HepG2 (cell line): ENCODE data around the gene HSD11B1L. TPM values are rescaled to one million over a fixed set of nuclear protein-coding genes. Genes with fewer than 3 reads are reported as not detected.

Source experiments
- FIP1L1 ChIP-seq: fragments of 200-400 bp; formaldehyde crosslinking; IDR thresholded peaks from 2 replicates; pipeline ENCODE4 v1.6.1; 2018; ENCODE audit warnings: low read depth, mild to moderate bottlenecking, low read length, moderate library complexity, borderline replicate concordance; ENCODE audit not compliant: insufficient read depth
- FOXC1 ChIP-seq: sonication (generic); formaldehyde crosslinking; IDR thresholded peaks from 2 replicates; pipeline ENCODE4 v1.8.0; 2022; ENCODE audit warnings: mild to moderate bottlenecking, missing genetic modification reagents, borderline replicate concordance
- GPN1 ChIP-seq: sonication (generic); formaldehyde crosslinking; IDR thresholded peaks from 2 replicates; pipeline ENCODE4 v1.5.1; 2020; ENCODE audit warnings: missing genetic modification reagents, borderline replicate concordance
- HNRNPLL ChIP-seq: fragments of 200-400 bp; formaldehyde crosslinking; IDR thresholded peaks from 2 replicates; pipeline ENCODE4 v1.6.1; 2017; ENCODE audit warnings: mild to moderate bottlenecking, low read depth, low read length; ENCODE audit not compliant: poor library complexity, severe bottlenecking
- ISX ChIP-seq: sonication (generic); formaldehyde crosslinking; conservative IDR thresholded peaks from 2 replicates; pipeline ENCODE4 v1.5.0; 2020; ENCODE audit warnings: missing genetic modification reagents
- KLF13 ChIP-seq: sonication (generic); formaldehyde crosslinking; IDR thresholded peaks from 2 replicates; pipeline ENCODE4 v1.4.0; 2020; ENCODE audit warnings: mild to moderate bottlenecking, missing genetic modification reagents
- MBNL3 ChIP-seq: fragments of 250-450 bp; sonication (Bioruptor Pico); conservative IDR thresholded peaks from 2 replicates; pipeline ENCODE4 v1.8.0; 2022; ENCODE audit warnings: mild to moderate bottlenecking, inconsistent platforms
- MIXL1 ChIP-seq: IDR thresholded peaks from 2 replicates; pipeline ENCODE4 v1.6.1; 2016
- PAF1 ChIP-seq: IDR thresholded peaks from 2 replicates; pipeline ENCODE4 v1.6.1; 2016; ENCODE audit warnings: missing genetic modification reagents, missing compliant biosample characterization
- PHF5A ChIP-seq: IDR thresholded peaks from one replicate; pipeline ENCODE4 v1.6.1; 2018; ENCODE audit warnings: low read depth, missing genetic modification reagents; ENCODE audit not compliant: unreplicated experiment
- POLR2AphosphoS5 ChIP-seq: IDR thresholded peaks from 2 replicates; pipeline ENCODE4 v1.6.1; 2012; ENCODE audit warnings: low read depth, low read length
- POLR2G ChIP-seq: fragments of 200-400 bp; formaldehyde crosslinking; IDR thresholded peaks from 2 replicates; pipeline ENCODE4 v1.6.1; 2018; ENCODE audit warnings: mild to moderate bottlenecking, low read depth, low read length, moderate library complexity
- RAD21 ChIP-seq: fragments of 450-650 bp; formaldehyde crosslinking; IDR thresholded peaks from 2 replicates; pipeline ENCODE4 v1.5.0; 2020; ENCODE audit warnings: mild to moderate bottlenecking
- SMAD3 ChIP-seq: sonication (generic); formaldehyde crosslinking; IDR thresholded peaks from 2 replicates; pipeline ENCODE4 v1.4.0; 2020; ENCODE audit warnings: missing genetic modification reagents
- STAT6 ChIP-seq: sonication (generic); formaldehyde crosslinking; IDR thresholded peaks from 2 replicates; pipeline ENCODE4 v1.4.0; 2020; ENCODE audit warnings: missing genetic modification reagents, mild to moderate bottlenecking, borderline replicate concordance
- ZBTB38 ChIP-seq: sonication (generic); formaldehyde crosslinking; IDR thresholded peaks from 2 replicates; pipeline ENCODE4 v1.5.1; 2020; ENCODE audit warnings: mild to moderate bottlenecking, missing genetic modification reagents
- ZNF121 ChIP-seq: sonication (generic); formaldehyde crosslinking; IDR thresholded peaks from 2 replicates; pipeline ENCODE4 v1.5.0; 2020; ENCODE audit warnings: mild to moderate bottlenecking, missing genetic modification reagents
- ZNF143 ChIP-seq: sonication (generic); formaldehyde crosslinking; IDR thresholded peaks from 2 replicates; pipeline ENCODE4 v1.4.0; 2020; ENCODE audit warnings: missing genetic modification reagents
- ZNF546 ChIP-seq: sonication (generic); formaldehyde crosslinking; conservative IDR thresholded peaks from 2 replicates; pipeline ENCODE4 v1.8.1; 2023; ENCODE audit warnings: mild to moderate bottlenecking, missing genetic modification reagents
- ZNF569 ChIP-seq: sonication (generic); formaldehyde crosslinking; IDR thresholded peaks from 2 replicates; pipeline ENCODE4 v1.5.0; 2020; ENCODE audit warnings: mild to moderate bottlenecking, missing genetic modification reagents, moderate library complexity, borderline replicate concordance
- ZNF720 ChIP-seq: sonication (generic); formaldehyde crosslinking; IDR thresholded peaks from 2 replicates; pipeline ENCODE4 v1.4.0; 2020; ENCODE audit warnings: missing genetic modification reagents
- ZNF75D ChIP-seq: sonication (generic); formaldehyde crosslinking; IDR thresholded peaks from 2 replicates; pipeline ENCODE4 v1.8.1; 2023; ENCODE audit warnings: missing genetic modification reagents, mild to moderate bottlenecking, borderline replicate concordance
- ZXDC ChIP-seq: sonication (generic); formaldehyde crosslinking; IDR thresholded peaks from 2 replicates; pipeline ENCODE4 v1.5.0; 2020; ENCODE audit warnings: mild to moderate bottlenecking, missing genetic modification reagents
- polyA plus RNA-seq, 8 experiments: library from polyadenylated mRNA; depleted of rRNA in 3 of 8; stranded (reverse) in 7 of 8; unstranded in 1 of 8; fragments of >200 nt; fragmentation: Illumina TruSeq in 4 of 8; extraction: Trizol in 4 of 8; gene quantifications; 2 replicates each; pipeline versions ENCODE4 v1.2.1 to v1.2.3, GENCODE V29; 2011 to 2016; ENCODE audit warnings: low read depth in 4 of 8, missing spikeins in 1 of 8, mixed read lengths in 1 of 8; ENCODE audit not compliant: insufficient read depth in 1 of 8
- total RNA-seq, 5 experiments: library from RNA; depleted of rRNA; stranded (reverse); fragments of >200 nt; fragmentation: Illumina TruSeq; extraction: Trizol; gene quantifications; 2 replicates each; pipeline ENCODE4 v1.2.3, GENCODE V29; 2016; ENCODE audit warnings: low read depth in 1 of 5

The HSD11B1L gene
- total and polyA plus RNA-seq, 2 of the 13 experiments (the other 11 are each of a cell fraction or from before 2014, with no cell fraction given), result 2.8 to 3.9 TPM

DNA sequence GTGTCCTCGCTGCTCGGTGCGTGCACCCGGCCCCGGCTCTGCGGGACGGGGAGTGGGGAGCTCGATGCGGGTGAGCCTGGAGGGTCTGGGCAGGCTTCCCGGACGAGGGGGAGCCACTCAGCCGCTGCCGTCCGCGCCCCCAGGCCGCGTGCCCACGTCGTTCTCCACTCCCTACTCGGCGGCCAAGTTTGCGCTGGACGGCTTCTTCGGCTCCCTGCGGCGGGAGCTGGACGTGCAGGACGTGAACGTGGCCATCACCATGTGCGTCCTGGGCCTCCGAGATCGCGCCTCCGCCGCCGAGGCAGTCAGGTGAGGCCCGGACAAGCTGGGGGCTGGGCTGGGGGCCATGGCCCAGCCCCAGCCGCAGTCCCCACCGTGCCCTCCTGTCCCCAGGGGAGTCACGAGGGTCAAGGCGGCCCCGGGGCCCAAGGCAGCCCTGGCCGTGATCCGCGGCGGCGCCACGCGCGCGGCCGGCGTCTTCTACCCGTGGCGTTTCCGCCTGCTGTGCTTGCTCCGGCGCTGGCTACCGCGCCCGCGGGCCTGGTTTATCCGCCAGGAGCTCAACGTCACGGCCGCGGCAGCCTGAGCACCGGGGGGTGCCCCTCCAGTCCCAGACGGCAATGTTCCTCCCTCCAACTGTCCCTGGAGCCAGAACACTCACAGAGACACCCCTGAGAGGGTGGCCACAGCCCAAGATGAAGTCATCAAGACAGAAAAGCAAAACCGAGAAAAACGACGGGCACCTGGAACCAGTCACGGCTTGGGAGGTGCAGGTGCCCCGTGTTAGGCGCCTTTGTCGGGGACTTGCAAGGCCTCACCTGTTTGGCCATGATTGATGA, 6.8 kb downstream of the HSD11B1L start (continued):
- no peak for TF ChIP-seq ZXDC (CRISPR knock-in tag)
- no peak for TF ChIP-seq ZNF143 (CRISPR knock-in tag)
- TF ChIP-seq ZNF121 (CRISPR knock-in tag), result peak; percentile 30; the same call in 1 of the 2 replicates
- peak; percentile 81 for TF ChIP-seq ZBTB38 (CRISPR knock-in tag)
- no peak; the same call in 1 of the 2 replicates for TF ChIP-seq STAT6
- TF ChIP-seq MIXL1, result no peak
- no peak for TF ChIP-seq SMAD3 (CRISPR knock-in tag)
- TF ChIP-seq POLR2AphosphoS5, result no peak
- TF ChIP-seq GPN1 (CRISPR knock-in tag), result no peak
- no peak for TF ChIP-seq FOXC1 (CRISPR knock-in tag)
- no peak for TF ChIP-seq KLF13
- TF ChIP-seq HNRNPLL, result peak; percentile 4
- no peak for TF ChIP-seq ZNF569
- TF ChIP-seq PHF5A (CRISPR knock-in tag), result no peak
- no peak for TF ChIP-seq PAF1
- TF ChIP-seq ZNF546 (CRISPR knock-in tag), result no peak
- TF ChIP-seq MBNL3 (CRISPR knock-in tag), result no peak
- TF ChIP-seq ZNF75D, result no peak
- no peak for TF ChIP-seq RAD21 (CRISPR knock-in tag)
- TF ChIP-seq ISX, result no peak
- no peak for TF ChIP-seq POLR2G
- no peak for TF ChIP-seq ZNF720 (CRISPR knock-in tag)
- no peak for TF ChIP-seq FIP1L1
